Psoas muscle (tissue), 8 donors: ENCODE results near the gene AGAP3. TPM values are rescaled to one million over a fixed set of nuclear protein-coding genes. Genes with fewer than 3 reads are reported as not detected.

Source experiments
- ATAC-seq, 4 donors: fragments of 200-7000 bp; cut with Tn5 transposase; one replicate each; pipeline ENCODE4 v1.9.1; 2020; ENCODE audit warnings: moderate library complexity in 3 of 4, mild to moderate bottlenecking in 2 of 4
- DNase-seq, 2 donors: peaks; one replicate each; pipeline ENCODE4 v3.0.0-alpha.2; 2020
- H3K27ac ChIP-seq: fragments of 200-600 bp; one replicate; pipeline ENCODE4 v1.8.0; 2022
- H3K27me3 ChIP-seq, 3 donors: fragments of 200-600 bp in 1 of 3; one replicate each; pipeline versions ENCODE4 v1.6.1 to v1.8.0; 2013 to 2022; ENCODE audit warnings: low read length in 2 of 3, mild to moderate bottlenecking in 2 of 3, moderate library complexity in 1 of 3; ENCODE audit not compliant: insufficient read depth in 3 of 3
- H3K36me3 ChIP-seq, 2 donors: fragments of 200-600 bp in 1 of 2; one replicate each; pipeline versions ENCODE4 v1.6.1 to v1.8.0; 2013 to 2022; ENCODE audit warnings: low read depth in 1 of 2, mild to moderate bottlenecking in 1 of 2, moderate library complexity in 1 of 2; ENCODE audit not compliant: insufficient read depth in 1 of 2
- H3K4me1 ChIP-seq: fragments of 200-600 bp; one replicate; pipeline ENCODE4 v1.8.0; 2022
- H3K4me3 ChIP-seq: fragments of 200-600 bp; one replicate; pipeline ENCODE4 v1.8.0; 2022; ENCODE audit warnings: mild to moderate bottlenecking
- H3K9me3 ChIP-seq: fragments of 200-600 bp; one replicate; pipeline ENCODE4 v1.8.0; 2022
- WGBS, 3 donors: extraction: QIAGEN DNeasy Blood & Tissue Kit; methylation state at CpG; one replicate each; pipeline versions ENCODE4 v1.1.6 to v1.1.7; 2013; 5-methylcytosine and 5-hydroxymethylcytosine counted together
- intact Hi-C, 2 donors: fragments of 100-400 bp; cut with DNase I; formaldehyde crosslinking; loops; one replicate each; pipeline versions ENCODE4 v1.11.0 to v1.14.2; 2022
- polyA plus RNA-seq, 3 donors: library from polyadenylated mRNA; stranded (reverse); fragments of 200-250 nt; gene quantifications; one replicate each; pipeline ENCODE4 v1.2.3, GENCODE V29; 2013
- total RNA-seq, 4 donors: library from RNA; stranded (reverse); fragmentation: NEBNext Ultra II Directional in 2 of 4; extraction: Animal tissue kit (Norgen Biotek cat#: 25700) in 2 of 4; gene quantifications; one replicate each; pipeline versions ENCODE4 v1.2.1 to v1.2.4, GENCODE V29; 2021 to 2023
- TF ChIP-seq, protein P1 (sequence below): fragments of 200-600 bp; IDR thresholded peaks from one replicate; pipeline ENCODE4 v1.8.0; 2022; ENCODE audit warnings: antibody characterized with exemption
- donor health status: healthy with polysubstance abuse.
- donor health status: DM: no; HTN: no; CAD: no; lungs with moderate emphysema.
- donor health status: Bipolar disorder and iron deficiency.
- donor health status: healthy.
- donor health status: DM: yes; HTN: yes; CAD: no.
- donor health status: DM: no; HTN: no; CAD: no.
- donor health status: DM: no; HTN: no; CAD: no.
- donor health status: DM: yes; HTN: yes; CAD: no.

The AGAP3 gene
- total and polyA plus RNA-seq, 7 donors: 38.4 to 75.3 (median 51.4) TPM

DNA sequence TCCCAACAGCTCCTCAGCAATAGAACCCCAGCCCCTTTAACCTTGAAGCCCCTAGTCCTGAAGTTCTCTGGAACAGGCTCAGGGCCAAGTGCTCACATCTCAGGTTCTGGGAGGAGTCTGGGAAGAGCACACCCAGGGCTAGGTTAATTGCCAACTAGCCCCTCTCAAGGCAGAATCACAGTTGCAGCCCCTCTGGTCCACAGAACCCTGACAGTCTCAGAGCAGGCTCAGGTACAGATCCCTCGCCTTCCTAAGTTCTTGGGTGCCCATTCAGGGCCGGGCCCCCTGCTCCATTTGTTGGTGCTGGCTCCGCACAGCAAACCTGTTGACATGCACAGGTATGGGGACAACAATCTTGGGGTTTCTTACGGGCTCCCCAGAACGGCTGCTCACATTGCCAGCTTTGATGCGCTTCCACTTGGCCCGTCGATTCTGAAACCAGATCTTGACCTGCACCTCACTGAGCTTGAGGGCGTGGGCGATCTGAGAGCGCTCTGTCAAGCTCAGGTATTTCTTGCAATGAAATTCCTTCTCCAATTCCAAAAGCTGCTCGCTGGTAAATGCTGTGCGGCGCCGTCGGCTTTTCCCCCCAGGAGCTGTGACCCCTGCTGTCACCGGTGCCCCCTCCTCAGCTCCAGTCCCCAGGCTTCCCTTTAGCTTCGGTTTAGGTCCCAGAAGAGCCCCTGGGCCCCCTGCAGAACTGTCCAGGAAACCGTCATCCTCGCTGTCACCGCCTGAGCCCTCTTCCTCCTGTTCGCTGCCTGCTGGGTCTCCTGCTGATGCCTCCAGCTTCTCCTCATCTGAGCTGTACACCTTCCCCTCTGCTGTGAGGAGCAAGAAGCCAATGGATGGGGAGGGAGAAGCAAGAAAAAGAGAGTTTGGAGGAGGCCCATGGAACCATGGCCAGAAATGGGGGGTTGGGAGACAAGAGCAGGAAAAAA, 62.3 kb downstream of the AGAP3 start:
- H3K27ac ChIP-seq: no peak overlapping the region
- 69 to 74% (median 74%) methylated on average over 22 of the region's 22 CpGs for WGBS, 3 donors
- intact Hi-C loops: no loop called here
- peaks cover 2% of the 10 kb centered on the region for H3K4me1 ChIP-seq
- no peaks in the 10 kb centered on the region for H3K9me3 ChIP-seq
- H3K4me3 ChIP-seq: no peak overlapping the region
- peak in 1 of 2 donors; percentile 36 for DNase-seq
- peaks cover 0 to 8% (median 0%) of the 10 kb centered on the region in 3 donors for H3K27me3 ChIP-seq
- ATAC-seq: no peak
- peaks cover 0 to 19% of the 10 kb centered on the region in 2 donors for H3K36me3 ChIP-seq
- TF ChIP-seq, protein P1, sequence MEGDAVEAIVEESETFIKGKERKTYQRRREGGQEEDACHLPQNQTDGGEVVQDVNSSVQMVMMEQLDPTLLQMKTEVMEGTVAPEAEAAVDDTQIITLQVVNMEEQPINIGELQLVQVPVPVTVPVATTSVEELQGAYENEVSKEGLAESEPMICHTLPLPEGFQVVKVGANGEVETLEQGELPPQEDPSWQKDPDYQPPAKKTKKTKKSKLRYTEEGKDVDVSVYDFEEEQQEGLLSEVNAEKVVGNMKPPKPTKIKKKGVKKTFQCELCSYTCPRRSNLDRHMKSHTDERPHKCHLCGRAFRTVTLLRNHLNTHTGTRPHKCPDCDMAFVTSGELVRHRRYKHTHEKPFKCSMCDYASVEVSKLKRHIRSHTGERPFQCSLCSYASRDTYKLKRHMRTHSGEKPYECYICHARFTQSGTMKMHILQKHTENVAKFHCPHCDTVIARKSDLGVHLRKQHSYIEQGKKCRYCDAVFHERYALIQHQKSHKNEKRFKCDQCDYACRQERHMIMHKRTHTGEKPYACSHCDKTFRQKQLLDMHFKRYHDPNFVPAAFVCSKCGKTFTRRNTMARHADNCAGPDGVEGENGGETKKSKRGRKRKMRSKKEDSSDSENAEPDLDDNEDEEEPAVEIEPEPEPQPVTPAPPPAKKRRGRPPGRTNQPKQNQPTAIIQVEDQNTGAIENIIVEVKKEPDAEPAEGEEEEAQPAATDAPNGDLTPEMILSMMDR: no peak

DNA sequence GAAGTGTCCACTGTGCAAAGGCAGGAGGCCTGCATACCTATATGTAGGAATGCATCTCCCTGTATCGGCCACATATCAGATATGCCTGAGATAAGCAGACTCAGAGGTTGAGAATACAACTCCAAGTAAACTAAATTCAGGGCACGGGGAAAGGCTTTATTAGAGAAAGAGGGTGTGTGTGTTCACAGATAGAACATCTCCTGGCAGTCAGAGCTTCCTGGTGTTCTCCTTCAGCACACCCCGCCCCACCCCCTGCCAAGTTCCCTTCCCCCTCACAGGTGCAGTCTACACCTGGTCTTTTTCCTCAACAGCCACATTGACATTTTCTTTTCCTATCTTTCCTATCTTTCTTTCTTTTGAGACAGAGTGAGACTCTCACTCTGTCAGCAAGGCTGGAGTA, 64.1 kb downstream of the AGAP3 start:
- ATAC-seq (no peak), DNase-seq (no peak)
- 77 to 85% (median 81%) methylated on average over 3 of the region's 3 CpGs for WGBS, 3 donors
- no peaks in the 10 kb centered on the region for H3K9me3 ChIP-seq
- H3K4me3 ChIP-seq: no peak overlapping the region
- H3K27me3 ChIP-seq: peaks cover 0 to 8% (median 0%) of the 10 kb centered on the region in 3 donors
- H3K27ac ChIP-seq: no peak overlapping the region
- H3K4me1 ChIP-seq: no peaks in the 10 kb centered on the region
- TF ChIP-seq, protein P1: no peak
- intact Hi-C loops: no loop called here
- peaks cover 0 to 13% of the 10 kb centered on the region in 2 donors for H3K36me3 ChIP-seq

DNA sequence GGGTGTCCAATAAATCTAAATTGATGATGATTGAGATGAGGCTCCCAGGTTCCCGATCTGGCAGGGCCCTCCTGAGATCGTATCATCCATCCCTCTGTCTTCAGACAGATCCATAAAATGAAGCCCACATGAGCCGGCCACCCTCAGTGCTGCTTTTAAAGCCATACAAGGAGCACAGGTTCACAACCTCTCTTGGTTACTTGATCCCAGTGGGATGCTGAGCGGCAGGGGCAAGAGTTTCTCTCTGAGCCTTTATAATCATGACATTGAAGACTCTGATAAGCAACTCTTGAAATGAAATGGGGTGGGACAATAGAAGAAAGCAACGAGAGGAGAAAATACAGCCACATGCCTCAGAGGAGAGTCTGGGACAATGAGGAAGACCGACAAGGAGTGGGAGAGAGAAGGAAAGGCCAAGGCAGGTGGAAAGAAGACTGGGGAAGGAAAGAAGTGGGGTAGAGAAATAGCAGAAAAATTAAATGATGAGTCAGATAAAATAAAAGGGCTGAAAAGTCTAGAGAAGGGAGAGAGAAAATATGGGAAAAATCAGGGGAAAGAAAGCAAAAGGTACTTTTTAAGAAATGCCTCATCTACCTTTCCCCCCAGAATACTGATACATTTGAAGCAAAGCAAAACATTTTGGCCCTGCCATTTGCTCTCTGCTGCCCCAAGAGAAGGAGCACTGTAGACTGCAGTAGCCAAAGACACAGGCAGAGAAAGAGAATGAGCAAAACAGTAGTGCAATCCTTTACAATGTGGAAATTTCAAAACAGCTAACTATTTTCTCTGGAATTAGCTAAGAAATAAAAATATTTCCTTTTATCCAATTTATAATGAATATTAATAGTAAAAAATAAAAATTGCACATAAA, 66.6 kb downstream of the AGAP3 start:
- WGBS, 3 donors: 66 to 69% (median 69%) methylated on average over 6 of the region's 6 CpGs
- intact Hi-C loops: no loop called here
- DNase-seq: no peak
- Histone ChIP-seq H3K36me3 (peaks cover 0 to 9% of the 10 kb centered on the region in 2 donors), H3K9me3 (no peaks in the 10 kb centered on the region), H3K4me3 (no peak overlapping the region), H3K4me1 (no peaks in the 10 kb centered on the region), H3K27ac (no peak overlapping the region), H3K27me3 (peaks cover 0 to 8% (median 0%) of the 10 kb centered on the region in 3 donors)
- no peak for ATAC-seq
- TF ChIP-seq, protein P1: no peak

DNA sequence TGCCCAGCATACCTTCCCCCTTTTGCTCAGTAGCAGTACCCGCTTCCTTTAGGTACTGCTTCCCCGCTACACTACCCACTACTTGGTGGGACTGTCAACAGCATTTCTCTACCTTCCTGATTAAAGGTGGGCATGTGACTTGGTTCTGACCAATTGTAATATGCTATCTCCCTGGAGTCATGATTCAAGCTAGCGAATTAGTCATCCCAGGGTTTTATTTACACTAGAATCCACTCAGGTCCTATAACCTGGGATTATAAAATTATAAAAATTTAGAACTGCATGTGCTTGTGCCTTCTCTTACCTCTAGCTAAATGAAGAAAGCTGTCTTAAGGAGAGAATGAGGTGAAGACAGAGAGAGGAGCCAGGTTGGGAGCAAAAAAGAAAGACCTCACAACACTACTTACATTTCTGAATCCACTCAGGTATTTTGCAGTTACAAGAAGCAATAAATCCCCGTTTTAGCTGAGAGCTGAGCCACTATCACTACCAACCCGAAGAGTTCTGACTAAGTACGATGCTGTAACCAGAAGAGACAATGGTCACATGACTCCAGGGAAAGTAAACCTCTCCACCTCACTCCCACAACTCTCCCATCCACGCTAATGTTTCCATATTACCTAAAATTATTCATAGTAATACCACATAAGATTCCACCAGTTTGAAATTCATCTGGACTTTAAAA, 71.5 kb downstream of the AGAP3 start:
- H3K27ac ChIP-seq: no peak overlapping the region
- no peak overlapping the region for H3K4me3 ChIP-seq
- no peaks in the 10 kb centered on the region for H3K9me3 ChIP-seq
- peaks cover 0 to 10% of the 10 kb centered on the region in 2 donors for H3K36me3 ChIP-seq
- TF ChIP-seq, protein P1: no peak
- 77 to 87% (median 81%) methylated on average over 7 of the region's 7 CpGs for WGBS, 3 donors
- intact Hi-C loops: no loop called here
- H3K4me1 ChIP-seq: no peaks in the 10 kb centered on the region
- DNase-seq: no peak
- H3K27me3 ChIP-seq: peaks cover 0 to 2% (median 0%) of the 10 kb centered on the region in 3 donors
- peak in 2 of 4 donors; percentile 40 to 60 for ATAC-seq
